Esophagus muscularis mucosa (tissue), 3 donors: Measurements from ENCODE around the gene USP25.

Experiments
- CTCF ChIP-seq, 3 experiments: fragments of 200-600 bp in 2 of 3; fragments of 450-650 bp in 1 of 3; sonication (generic) in 2 of 3; IDR thresholded peaks; one replicate each; pipeline ENCODE4 v1.5.1; 2017 to 2019; ENCODE audit warnings: antibody characterized with exemption in 3 of 3, mild to moderate bottlenecking in 2 of 3, moderate library complexity in 1 of 3
- POLR2A ChIP-seq: fragments of 450-650 bp; IDR thresholded peaks from one replicate; pipeline ENCODE4 v1.6.1; 2017; ENCODE audit warnings: antibody characterized with exemption, moderate library complexity, mild to moderate bottlenecking, low read depth
- POLR2AphosphoS5 ChIP-seq, 2 donors: sonication (generic); formaldehyde crosslinking; IDR thresholded peaks; one replicate each; pipeline ENCODE4 v1.6.1; 2017; ENCODE audit warnings: antibody characterized with exemption in 2 of 2

GRCh38 chr21:15801352-15801863 is 71.6 kb downstream of the USP25 start:
- TF ChIP-seq CTCF (IDR thresholded peaks at IDR 0.05): no peak
- TF ChIP-seq POLR2A: no peak
- no peak for TF ChIP-seq POLR2AphosphoS5 (IDR thresholded peaks at IDR 0.05)
